ENCODE data around the gene CEP350.
A peak's percentile ranks its signal among the peaks of the same experiment; 100 is the strongest.

Gene CEP350

GRCh38 chr1:179971563-179972496, 17.2 kb downstream of the CEP350 start:
- TF ChIP-seq CTCF (IDR thresholded peaks at IDR 0.05): no peak
- Histone ChIP-seq H3K27me3 (no peaks in the 10 kb centered on the region), H3K36me3 (no peaks in the 10 kb centered on the region), H3K27ac (no peak overlapping the region), H3K4me1 (ENCODE audit: control insufficient read depth in 1 of 2, insufficient read depth in 1 of 2, low read depth in 1 of 2, low read length in 1 of 2) (peaks cover 28 to 42% of the 10 kb centered on the region in 2 experiments), H3K4me3 (ENCODE audit: low read depth in 1 of 2, low read length in 1 of 2) (no peak overlapping the region), H3K9me3 (no peaks in the 10 kb centered on the region)

- Histone ChIP-seq H3K36me3 (no peaks in the 10 kb centered on the region), H3K9me3 (no peaks in the 10 kb centered on the region), H3K4me3 (ENCODE audit: low read depth in 1 of 2, low read length in 1 of 2) (no peak overlapping the region), H3K27me3 (no peaks in the 10 kb centered on the region), H3K27ac (peak overlapping the region; percentile 2), H3K4me1 (ENCODE audit: control insufficient read depth in 1 of 2, insufficient read depth in 1 of 2, low read depth in 1 of 2, low read length in 1 of 2) (peaks cover 28 to 42% of the 10 kb centered on the region in 2 experiments)
- TF ChIP-seq CTCF (IDR thresholded peaks at IDR 0.05): no peak
Measured at GRCh38 chr1:179973198-179974110, 18.8 kb downstream of the CEP350 start.

- no peaks in the 10 kb centered on the region for H3K36me3 ChIP-seq
- no peaks in the 10 kb centered on the region for H3K27me3 ChIP-seq
- peak overlapping the region; percentile 19 for H3K27ac ChIP-seq
- no peak overlapping the region for H3K4me3 ChIP-seq (ENCODE audit: low read depth in 1 of 2, low read length in 1 of 2)
- H3K4me1 ChIP-seq (ENCODE audit: control insufficient read depth in 1 of 2, insufficient read depth in 1 of 2, low read depth in 1 of 2, low read length in 1 of 2): peaks cover 13 to 24% of the 10 kb centered on the region in 2 experiments
- H3K9me3 ChIP-seq: no peaks in the 10 kb centered on the region
- TF ChIP-seq CTCF (IDR thresholded peaks at IDR 0.05): no peak
Measured at GRCh38 chr1:179976970-179977651, 22.5 kb downstream of the CEP350 start.

- no peaks in the 10 kb centered on the region for H3K27me3 ChIP-seq
- H3K9me3 ChIP-seq: no peaks in the 10 kb centered on the region
Measured at GRCh38 chr1:179978199-179979079, 23.8 kb downstream of the CEP350 start.

More at GRCh38 chr1:179978199-179979079, 23.8 kb downstream of the CEP350 start:
- H3K4me1 ChIP-seq (ENCODE audit: control insufficient read depth in 1 of 2, insufficient read depth in 1 of 2, low read depth in 1 of 2, low read length in 1 of 2): peaks cover 9 to 14% of the 10 kb centered on the region in 2 experiments
- no peak overlapping the region for H3K4me3 ChIP-seq (ENCODE audit: low read depth in 1 of 2, low read length in 1 of 2)
- H3K36me3 ChIP-seq: no peaks in the 10 kb centered on the region
- H3K27ac ChIP-seq: no peak overlapping the region
- TF ChIP-seq CTCF (IDR thresholded peaks at IDR 0.05): no peak
